Dermis blood vessel endothelial cell (primary cell): Measurements from ENCODE around the gene CLOCK. TPM values are rescaled to one million over a fixed set of nuclear protein-coding genes. Genes with fewer than 3 reads are reported as not detected.

Source experiments
- DNase-seq: peaks from one replicate; pipeline ENCODE4 v3.0.0; 2010
- total RNA-seq: library from RNA; depleted of rRNA; stranded (reverse); fragments of >200 nt; gene quantifications from 2 replicates; pipeline ENCODE4 v1.2.3, GENCODE V29; 2014

The CLOCK gene
- total RNA-seq, 1 donor from 2014 or later, result 20.3 TPM

DNA sequence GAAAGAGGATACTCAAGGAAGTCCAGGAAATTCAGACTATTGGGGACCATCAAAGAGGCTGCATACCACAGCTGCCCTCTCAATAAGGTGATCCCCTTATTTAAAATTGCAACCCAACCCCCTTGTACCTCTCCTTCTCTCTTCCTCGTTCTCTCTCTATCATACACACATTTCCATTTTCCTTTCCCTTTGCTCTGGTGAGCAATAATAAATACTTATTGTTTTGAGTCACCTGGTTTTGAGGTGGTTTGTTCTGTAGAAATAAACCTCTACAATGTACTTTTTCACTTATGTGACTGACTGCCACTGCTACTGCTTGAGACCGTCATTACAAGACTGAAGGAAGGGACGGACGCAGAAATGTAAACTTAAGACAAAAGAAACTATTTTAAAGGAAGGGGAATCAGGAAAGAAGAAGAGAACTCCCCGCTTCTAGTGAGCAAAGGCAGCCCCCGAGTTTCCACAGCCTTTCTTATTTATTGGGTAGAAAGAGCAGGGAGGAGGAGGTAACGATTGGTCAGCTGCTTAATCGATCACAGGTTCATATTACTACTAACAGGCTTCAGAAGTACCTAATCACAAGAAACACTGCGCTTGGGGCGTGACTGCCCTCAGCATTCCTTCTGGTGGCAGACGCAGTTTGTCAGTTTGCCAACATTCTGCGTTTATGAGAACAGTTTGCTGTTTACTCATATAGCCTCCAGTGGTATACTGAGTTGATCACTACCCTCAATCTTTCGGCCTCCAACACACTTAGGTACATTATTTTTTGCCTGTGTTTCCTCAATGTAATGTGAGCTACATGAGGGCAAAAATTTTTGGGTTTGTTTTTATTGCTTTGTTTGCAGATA is 167.9 kb downstream of the CLOCK start:
- no peak for DNase-seq

Other genes with a start within 250 kb of the CLOCK start
- gene SRD5A3, start 200.7 kb downstream of the CLOCK start, total RNA-seq, result 9.2 and 12.7 TPM in 2 replicates
- gene TMEM165, start 151.0 kb downstream of the CLOCK start, total RNA-seq, result 129 and 169 TPM in 2 replicates
- gene PDCL2, start 45.3 kb upstream of the CLOCK start, total RNA-seq, result not detected in 2 replicates
- gene NMU, start 89.4 kb upstream of the CLOCK start, total RNA-seq, result 0.23 TPM in 1 of 2 replicates, not detected in the other